Nephron (organoid): ENCODE results near the gene OTOA.

ENCODE experiments used
- H3K27ac Mint-ChIP-seq, 3 experiments: 2 replicates each; pipeline ENCODE4 v1.8.0; 2020; ENCODE audit warnings: mixed read lengths in 3 of 3, mild to moderate bottlenecking in 2 of 3, moderate library complexity in 1 of 3
- H3K27me3 Mint-ChIP-seq: 2 replicates; pipeline ENCODE4 v1.8.0; 2021; ENCODE audit warnings: low read depth, mild to moderate bottlenecking, moderate library complexity, mixed read lengths
- H3K36me3 Mint-ChIP-seq: 2 replicates; pipeline ENCODE4 v1.8.0; 2020; ENCODE audit warnings: low read depth, mixed read lengths
- H3K4me1 Mint-ChIP-seq: 2 replicates; pipeline ENCODE4 v1.8.0; 2020; ENCODE audit warnings: mixed read lengths
- H3K4me3 Mint-ChIP-seq, 3 experiments: 2 replicates each; pipeline ENCODE4 v1.8.0; 2020; ENCODE audit warnings: mild to moderate bottlenecking in 3 of 3, mixed read lengths in 3 of 3, moderate library complexity in 2 of 3
- H3K9me3 Mint-ChIP-seq: 2 replicates; pipeline ENCODE4 v1.8.0; 2020; ENCODE audit warnings: mixed read lengths
- CTCF ChIP-seq, 3 experiments: fragments of 200-600 bp; sonication (generic); IDR thresholded peaks; one replicate each; pipeline ENCODE4 v1.5.0; 2021; ENCODE audit warnings: antibody characterized with exemption in 3 of 3; ENCODE audit not compliant: unreplicated experiment in 3 of 3

OTOA gene

GRCh38 chr16:21641916-21642315 is 21.9 kb upstream of the OTOA start:
- Mint-ChIP-seq H3K36me3 (peaks cover 6% of the 10 kb centered on the region), H3K4me3 (no peak overlapping the region), H3K4me1 (peaks cover 8% of the 10 kb centered on the region), H3K9me3 (no peaks in the 10 kb centered on the region), H3K27ac (peak overlapping the region in 1 of 3 experiments; percentile 15), H3K27me3 (no peaks in the 10 kb centered on the region)
- no peak for TF ChIP-seq CTCF (IDR thresholded peaks at IDR 0.05; ENCODE audit: unreplicated experiment in 3 of 3)

- Mint-ChIP-seq H3K27me3 (no peaks in the 10 kb centered on the region), H3K9me3 (no peaks in the 10 kb centered on the region), H3K4me3 (no peak overlapping the region), H3K27ac (no peak overlapping the region), H3K4me1 (peaks cover 8% of the 10 kb centered on the region), H3K36me3 (peaks cover 3% of the 10 kb centered on the region)
- TF ChIP-seq CTCF (IDR thresholded peaks at IDR 0.05; ENCODE audit: unreplicated experiment in 3 of 3) = no peak
These were observed 20.9 kb upstream of the OTOA start for GRCh38 chr16:21642861-21643260.

GRCh38 chr16:21643785-21644184 is 20.0 kb upstream of the OTOA start:
- TF ChIP-seq CTCF (IDR thresholded peaks at IDR 0.05; ENCODE audit: unreplicated experiment in 3 of 3) = no peak
- Mint-ChIP-seq H3K36me3 (peaks cover 3% of the 10 kb centered on the region), H3K27me3 (no peaks in the 10 kb centered on the region), H3K4me1 (peaks cover 8% of the 10 kb centered on the region), H3K27ac (no peak overlapping the region), H3K9me3 (no peaks in the 10 kb centered on the region), H3K4me3 (no peak overlapping the region)

GRCh38 chr16:21644674-21645073 is 19.1 kb upstream of the OTOA start:
- no peak overlapping the region for H3K4me3 Mint-ChIP-seq
- no peaks in the 10 kb centered on the region for H3K27me3 Mint-ChIP-seq
- no peak for TF ChIP-seq CTCF (IDR thresholded peaks at IDR 0.05; ENCODE audit: unreplicated experiment in 3 of 3)
- H3K27ac Mint-ChIP-seq = no peak overlapping the region
- no peaks in the 10 kb centered on the region for H3K9me3 Mint-ChIP-seq
- H3K36me3 Mint-ChIP-seq = peaks cover 3% of the 10 kb centered on the region
- H3K4me1 Mint-ChIP-seq = peaks cover 8% of the 10 kb centered on the region

- H3K4me3 Mint-ChIP-seq = no peak overlapping the region
- H3K36me3 Mint-ChIP-seq = peaks cover 3% of the 10 kb centered on the region
- TF ChIP-seq CTCF (IDR thresholded peaks at IDR 0.05; ENCODE audit: unreplicated experiment in 3 of 3) = no peak
- no peak overlapping the region for H3K27ac Mint-ChIP-seq
- no peaks in the 10 kb centered on the region for H3K9me3 Mint-ChIP-seq
- H3K4me1 Mint-ChIP-seq = peaks cover 8% of the 10 kb centered on the region
- H3K27me3 Mint-ChIP-seq = no peaks in the 10 kb centered on the region
These were observed 18.5 kb upstream of the OTOA start for GRCh38 chr16:21645261-21645721.

- Mint-ChIP-seq H3K36me3 (peaks cover 3% of the 10 kb centered on the region), H3K27ac (no peak overlapping the region), H3K4me1 (peaks cover 8% of the 10 kb centered on the region), H3K4me3 (no peak overlapping the region), H3K27me3 (no peaks in the 10 kb centered on the region), H3K9me3 (no peaks in the 10 kb centered on the region)
- no peak for TF ChIP-seq CTCF (IDR thresholded peaks at IDR 0.05; ENCODE audit: unreplicated experiment in 3 of 3)
These were observed 17.7 kb upstream of the OTOA start for GRCh38 chr16:21646091-21646490.
